Activated gamma-delta T cell (primary cell): Measurements from ENCODE around the gene XRRA1.
A peak's percentile ranks its signal among the peaks of the same experiment; 100 is the strongest.
"Not testable (repeated sequence)": the region's sequence is repeated elsewhere in the genome, so short reads cannot be mapped to it uniquely, and the experiment has no call there.

Source experiments
- DNase-seq: peaks from one replicate; lab custom pipeline; 2025; lab: John Stamatoyannopoulos, UW
- total RNA-seq, 2 donors: gene quantifications; one replicate each; lab custom pipeline; 2026; lab: John Stamatoyannopoulos, UW

XRRA1 gene, protein sequence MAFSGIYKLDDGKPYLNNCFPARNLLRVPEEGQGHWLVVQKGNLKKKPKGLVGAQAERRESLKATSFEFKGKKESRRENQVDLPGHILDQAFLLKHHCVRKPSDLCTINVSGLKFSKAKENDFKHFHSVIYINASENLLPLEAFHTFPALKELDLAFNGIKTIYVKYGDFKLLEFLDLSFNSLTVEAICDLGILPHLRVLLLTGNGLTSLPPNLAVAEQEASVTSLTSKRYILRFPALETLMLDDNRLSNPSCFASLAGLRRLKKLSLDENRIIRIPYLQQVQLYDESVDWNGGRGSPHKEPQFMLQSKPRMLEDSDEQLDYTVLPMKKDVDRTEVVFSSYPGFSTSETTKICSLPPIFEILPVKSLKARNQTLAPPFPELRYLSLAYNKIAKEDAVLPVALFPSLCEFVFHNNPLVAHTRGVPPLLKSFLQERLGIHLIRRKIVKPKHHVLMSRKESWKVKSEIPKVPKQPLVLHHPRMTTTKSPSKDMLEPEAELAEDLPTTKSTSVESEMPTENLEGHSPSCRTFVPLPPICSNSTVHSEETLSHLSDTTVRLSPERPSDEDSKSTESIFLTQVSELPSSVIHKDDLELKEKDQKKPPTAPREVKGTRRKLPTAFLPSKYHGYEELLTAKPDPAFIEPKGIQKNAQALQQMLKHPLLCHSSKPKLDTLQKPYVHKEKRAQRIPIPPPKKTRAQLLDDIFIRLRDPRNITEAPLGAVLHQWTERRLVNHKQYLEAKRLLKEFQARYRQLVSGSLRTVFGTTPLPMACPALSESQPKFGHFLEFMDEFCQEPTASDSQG
- 13.7 to 15.0 reads per million in 2 donors for total RNA-seq

DNA sequence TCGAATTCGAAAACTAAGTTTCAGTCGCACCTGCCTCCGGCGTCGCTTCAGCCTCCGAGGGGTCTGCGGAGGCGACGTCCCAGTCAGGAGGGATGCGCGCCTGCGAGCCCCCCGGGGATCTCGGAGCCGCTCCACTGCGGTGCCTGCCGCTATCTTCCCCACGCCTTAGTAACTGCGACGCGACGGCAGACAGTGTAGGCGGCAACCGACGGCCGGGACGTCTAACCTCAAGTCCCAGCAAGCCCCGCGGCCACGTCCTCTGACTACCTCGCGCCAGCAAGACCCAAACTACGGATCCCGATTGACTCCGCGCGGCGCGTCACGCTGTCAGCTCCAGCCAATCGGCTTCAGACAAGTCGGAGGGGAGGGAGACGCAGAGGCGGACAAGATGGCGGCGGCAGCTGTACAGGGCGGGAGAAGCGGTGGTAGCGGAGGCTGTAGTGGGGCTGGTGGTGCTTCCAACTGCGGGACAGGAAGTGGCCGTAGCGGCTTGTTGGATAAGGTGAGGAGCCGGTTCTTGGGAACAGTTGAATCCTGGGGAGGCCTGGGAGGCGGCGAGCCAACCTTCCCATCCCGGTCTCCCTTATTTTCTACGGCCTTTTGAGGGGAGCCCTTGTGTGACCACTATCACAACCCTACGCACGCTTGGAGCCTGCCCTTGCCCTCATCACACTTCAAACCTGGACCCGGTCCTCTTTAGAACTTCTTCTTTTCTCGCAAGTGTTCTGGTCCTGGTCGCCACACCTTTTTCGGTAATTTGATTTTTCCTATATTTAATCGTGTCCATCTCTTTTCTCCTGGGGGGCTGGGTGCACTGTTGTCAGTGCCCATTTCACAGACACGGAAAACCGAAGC lies at the start of gene XRRA1, which contains the start of gene SPCS2:
XRRA1 (minus strand) TSS at position 194 of the 855 bp plus-strand sequence. CDS start 8,213 bp downstream, outside the sequence.
SPCS2 (plus strand) TSS at position 369 of the 855 bp plus-strand sequence; CDS start at position 389, 20 bp downstream.
- peak; percentile 98 for DNase-seq

DNA sequence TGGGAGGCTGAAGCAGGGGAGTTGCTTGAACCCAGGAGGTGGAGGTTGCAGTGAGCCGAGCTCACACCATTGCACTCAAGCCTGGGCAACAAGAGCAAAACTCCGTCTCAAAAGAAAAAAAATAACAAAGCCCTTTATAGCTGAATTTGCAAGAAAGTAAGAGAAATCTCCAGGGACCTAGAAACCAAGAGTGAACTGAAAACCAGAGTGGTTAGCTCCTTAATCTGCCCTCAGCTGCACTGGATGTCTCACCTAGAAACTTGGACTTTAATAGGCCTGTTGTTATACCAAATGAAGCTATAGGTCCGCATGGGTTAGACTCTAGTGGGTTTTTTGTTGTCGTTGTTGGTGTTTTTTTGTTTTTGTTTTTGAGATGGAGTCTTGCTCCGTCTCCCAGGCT lies 44.0 kb upstream of the XRRA1 start:
- DNase-seq, result no peak

DNA sequence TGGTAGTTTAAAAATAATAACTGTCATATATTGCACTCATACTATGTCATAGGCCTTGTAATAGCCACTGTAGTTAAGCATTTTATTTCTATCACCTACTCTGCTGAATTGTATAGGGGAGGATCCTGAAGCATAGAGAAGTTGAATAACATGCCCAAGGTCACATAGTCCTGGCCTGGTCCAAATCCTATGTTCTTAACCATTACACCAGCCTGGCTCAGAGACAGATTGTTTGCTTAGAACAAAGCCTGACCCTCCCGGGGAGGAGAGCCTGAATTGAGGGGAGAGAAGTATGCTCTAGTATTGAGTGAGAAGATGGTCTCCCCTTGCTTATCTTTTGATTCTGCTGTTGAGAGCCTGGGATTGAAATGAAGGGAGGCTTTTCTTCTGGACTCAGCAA lies 42.0 kb upstream of the XRRA1 start:
- DNase-seq, result no peak

DNA sequence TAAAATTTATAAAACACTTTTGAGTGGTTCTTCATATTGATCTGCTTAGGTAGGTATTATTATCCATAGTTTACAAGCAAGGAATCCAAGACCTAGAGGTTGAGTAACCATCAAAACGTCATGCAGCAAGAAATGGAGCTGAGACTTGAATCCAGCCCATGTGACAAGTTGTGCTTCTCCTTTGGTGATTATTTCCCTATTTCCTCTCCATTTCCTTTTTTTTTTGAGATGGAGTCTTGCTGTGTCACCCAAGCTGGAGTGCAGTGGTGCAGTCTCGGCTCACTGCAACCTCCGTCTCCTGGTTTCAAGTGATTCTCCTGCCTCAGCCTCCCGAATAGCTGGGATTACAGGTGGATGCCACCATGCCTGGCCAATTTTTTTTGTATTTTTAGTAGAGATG lies 41.3 kb upstream of the XRRA1 start:
- DNase-seq, result not testable (repeated sequence)

DNA sequence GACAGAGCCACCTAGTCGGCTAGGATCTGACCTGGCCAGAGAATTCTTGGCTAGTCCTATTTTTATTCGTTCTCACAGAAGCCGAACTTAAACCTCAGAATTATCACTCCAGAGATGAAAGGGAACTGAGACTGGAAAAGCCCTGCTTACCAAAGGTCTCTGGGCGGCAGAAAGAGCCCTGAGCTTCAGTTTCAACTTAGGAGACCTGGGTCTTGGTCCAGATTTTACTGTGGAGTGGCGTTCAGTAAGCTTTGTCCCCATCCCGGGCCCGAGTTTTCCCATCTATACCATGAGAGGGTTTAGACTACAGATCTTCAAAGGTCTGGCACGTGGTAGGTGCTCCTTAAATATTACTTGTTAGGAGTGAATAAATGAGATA lies 40.4 kb upstream of the XRRA1 start:
- DNase-seq, result no peak

DNA sequence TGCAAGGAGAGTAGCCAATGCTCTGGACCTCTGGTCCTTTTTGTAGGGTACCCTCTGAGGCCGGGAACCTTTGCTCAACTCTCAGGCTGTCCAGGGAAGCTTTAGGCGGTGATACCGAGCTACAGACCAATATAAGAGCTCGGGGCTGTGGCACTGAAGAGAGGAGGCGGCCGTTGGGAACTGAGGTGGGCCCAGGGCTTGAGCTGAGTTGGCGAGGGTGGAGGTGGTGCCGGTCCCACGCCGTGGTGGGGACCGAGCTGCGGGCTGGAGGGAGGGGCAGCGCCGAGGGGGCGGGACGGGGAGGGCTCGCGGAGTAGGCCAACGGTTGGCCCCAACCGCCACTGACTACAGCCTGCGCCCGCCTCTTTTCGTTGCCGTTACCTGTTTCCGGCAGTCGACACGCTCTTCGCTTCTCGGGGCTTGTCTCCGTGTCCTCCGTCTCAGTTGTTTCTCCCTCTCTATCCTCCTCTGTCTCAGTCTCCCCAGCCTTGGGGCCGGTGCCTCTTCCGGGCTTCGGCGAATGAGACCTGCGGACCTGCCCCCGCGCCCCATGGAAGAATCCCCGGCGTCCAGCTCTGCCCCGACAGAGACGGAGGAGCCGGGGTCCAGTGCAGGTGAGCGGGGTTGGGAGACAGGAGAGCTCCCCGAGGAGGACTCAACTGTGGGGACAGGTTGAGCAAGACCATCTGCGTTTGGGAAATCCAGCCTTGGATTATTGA lies 39.8 kb upstream of the XRRA1 start, which contains the start of gene NEU3:
NEU3 (plus strand) TSS at position 393 of the 719 bp plus-strand sequence; CDS start at position 521, 128 bp downstream.
- peak; percentile 69 for DNase-seq

DNA sequence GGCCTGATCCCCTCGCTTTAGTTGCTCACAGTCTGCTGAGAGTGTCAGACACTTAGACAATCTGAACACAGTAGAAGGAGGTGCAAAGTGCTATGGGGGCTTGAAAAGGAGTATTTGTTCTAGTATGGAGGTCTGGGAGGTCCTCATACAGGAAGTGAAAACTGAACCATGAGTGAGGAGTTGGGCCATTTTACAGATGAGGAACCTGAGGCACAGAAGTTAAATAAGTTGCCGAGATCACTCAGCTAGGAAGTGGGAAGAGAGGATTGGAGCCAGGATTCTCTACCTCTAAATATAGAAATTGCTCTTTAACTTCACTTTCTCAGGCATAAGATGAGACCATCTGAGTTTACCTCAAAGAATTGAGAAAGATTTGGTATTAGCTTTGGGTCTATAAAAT lies 35.8 kb upstream of the XRRA1 start:
- no peak for DNase-seq

DNA sequence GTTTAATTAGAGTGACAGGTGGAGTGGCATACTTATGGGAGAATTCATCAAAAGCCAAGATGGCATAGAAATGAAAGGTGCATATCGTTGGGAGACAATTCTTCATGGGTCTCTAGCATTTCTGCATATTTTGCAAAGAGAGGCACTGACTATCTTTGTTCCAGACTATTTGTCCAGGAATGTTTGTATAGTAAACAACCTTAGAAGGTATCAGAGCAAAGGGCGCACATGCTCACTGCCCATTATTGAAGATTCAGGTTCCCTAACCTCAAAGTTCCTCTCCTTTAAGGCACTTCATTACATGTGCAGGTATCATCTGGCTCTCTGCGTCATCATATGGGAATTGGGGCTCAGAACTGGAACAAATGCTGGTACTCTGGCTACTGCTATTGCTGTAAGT lies 35.2 kb upstream of the XRRA1 start:
- DNase-seq, result no peak

DNA sequence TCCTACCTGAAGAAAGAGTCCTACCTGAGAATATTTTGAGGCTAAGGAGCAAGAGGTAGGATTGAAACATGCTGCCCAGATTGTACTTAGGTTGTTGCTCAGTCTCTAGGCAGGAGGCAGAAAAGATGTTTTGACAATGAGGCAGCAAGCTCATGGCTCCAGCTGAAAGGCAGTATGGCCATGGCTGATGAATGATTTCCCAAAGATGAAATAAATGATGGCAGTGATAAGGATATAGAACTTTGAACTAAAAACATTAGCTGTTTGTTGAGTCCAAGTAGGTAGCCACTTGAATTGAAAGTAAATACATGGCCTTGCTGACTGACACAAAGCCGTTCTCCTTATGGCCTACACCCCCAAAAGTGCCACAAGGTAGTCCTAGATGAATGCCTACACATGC lies 33.0 kb upstream of the XRRA1 start:
- no peak for DNase-seq

DNA sequence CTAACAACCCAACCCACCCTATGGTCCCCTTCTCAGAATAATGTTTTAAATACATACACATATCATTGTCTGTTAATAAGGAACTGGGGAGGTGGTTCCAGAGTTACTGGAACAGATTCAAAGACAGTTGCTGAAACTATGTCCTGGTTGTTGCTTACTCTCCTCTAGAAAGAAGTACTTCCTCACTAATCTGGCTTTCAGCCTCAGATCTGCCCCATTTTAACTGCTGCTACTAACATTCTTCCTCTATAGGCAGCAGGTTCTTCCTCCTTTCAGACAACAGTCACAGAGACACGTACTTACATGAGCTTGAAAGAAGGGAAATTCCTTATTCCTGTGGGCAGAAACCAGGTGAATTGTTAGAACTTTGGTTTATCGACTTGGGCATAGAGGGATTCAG lies 31.7 kb upstream of the XRRA1 start:
- DNase-seq, result no peak

DNA sequence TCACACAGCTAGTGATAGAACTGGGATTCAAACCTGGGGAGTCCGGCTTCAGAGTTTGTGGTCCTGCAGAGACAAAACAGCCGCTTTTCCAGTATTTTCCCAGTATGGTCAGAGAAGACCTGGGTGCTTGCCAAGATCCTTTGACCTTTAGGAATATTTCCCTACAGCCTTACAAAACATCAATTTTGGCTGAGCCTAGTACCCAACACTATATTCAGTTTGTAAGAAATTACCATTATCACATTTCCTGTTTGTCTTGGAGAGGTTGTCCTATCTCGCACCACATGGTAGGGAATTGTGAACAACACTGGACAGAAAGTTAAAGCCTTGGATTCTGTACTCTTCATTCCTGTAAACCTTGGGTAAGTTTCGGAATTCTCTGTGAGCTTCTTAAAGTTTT lies 29.1 kb upstream of the XRRA1 start:
- DNase-seq, result no peak

DNA sequence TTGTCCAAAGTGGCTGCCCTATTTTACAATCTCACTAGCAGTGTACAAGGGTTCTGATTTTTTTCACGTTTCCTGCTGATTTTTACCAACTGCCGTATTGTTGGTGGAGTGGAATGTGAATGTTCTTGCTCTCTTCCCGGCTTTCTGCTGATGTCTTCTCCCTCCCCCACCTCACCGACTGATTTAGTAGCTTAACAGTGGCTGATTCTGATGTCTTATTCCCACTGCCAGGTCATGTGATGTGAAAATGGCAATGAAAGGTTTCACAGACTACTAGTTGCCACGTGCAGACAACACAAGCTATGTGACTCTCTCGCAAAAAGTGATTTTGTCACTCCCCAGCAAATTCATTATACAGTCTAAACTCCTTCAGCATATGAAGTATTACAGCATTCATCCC lies 22.5 kb upstream of the XRRA1 start:
- no peak for DNase-seq

DNA sequence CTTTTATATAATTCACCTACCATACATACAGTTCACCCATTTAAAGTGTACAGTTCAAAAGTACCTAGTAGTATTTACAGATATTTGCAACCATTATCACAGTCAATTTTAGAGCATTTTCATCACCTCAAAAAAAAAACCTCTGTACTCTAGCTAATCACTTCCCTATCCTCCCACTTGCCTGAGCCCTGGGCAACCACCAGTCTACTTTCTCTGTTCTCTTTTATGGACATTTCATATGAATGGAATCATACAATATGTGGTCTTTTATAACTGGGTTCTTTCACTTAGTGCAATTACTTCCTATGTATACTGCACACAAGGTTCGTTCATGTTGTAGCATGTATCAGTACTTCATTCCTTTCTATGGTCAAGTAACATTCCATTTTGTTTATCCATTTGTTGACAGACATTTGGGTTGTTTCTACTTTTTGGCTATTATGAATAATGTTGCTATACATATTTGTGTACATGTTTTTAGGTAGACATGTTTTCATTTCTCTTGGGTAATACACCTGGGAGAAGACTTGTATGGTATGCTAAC lies 22.0 kb upstream of the XRRA1 start:
- no peak for DNase-seq

DNA sequence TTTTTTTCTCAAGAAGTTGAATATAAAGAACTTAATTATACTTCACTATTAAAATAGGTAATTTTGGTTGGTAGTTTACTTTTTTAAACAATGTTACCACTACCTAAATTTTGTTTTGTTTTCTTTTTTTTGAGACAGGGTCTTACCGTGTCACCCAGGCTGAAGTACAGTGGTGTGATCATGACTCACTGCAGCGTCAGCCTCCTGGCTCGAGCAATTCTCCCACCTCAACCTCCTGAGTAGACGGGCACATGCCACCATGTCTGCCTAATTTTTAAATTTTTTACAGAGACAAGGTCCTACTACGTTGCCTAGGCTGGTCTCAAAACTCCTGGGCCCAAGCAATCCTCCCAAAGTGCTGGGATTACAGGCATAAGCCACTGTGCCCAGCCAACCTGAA lies 17.8 kb upstream of the XRRA1 start:
- DNase-seq, result no peak

DNA sequence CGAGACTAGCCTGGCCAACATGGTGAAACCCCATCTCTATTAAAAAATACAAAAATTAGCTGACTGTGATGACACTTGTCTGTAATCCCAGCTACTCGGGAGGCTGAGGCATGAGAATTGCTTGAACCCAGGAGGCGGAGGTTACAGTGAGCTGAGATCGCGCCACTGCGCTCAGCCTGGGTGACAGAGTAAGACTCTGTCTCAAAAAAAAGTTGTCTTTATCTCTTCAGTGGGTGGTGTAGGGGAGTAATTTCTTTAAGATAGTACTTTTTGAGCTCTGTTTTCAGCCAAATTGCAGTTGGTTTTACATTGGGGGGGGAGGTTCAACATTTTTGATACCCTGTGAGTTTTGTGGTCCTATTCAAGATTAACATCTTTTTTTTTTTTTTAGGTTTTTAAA lies 11.2 kb upstream of the XRRA1 start:
- DNase-seq, result not testable (repeated sequence)

DNA sequence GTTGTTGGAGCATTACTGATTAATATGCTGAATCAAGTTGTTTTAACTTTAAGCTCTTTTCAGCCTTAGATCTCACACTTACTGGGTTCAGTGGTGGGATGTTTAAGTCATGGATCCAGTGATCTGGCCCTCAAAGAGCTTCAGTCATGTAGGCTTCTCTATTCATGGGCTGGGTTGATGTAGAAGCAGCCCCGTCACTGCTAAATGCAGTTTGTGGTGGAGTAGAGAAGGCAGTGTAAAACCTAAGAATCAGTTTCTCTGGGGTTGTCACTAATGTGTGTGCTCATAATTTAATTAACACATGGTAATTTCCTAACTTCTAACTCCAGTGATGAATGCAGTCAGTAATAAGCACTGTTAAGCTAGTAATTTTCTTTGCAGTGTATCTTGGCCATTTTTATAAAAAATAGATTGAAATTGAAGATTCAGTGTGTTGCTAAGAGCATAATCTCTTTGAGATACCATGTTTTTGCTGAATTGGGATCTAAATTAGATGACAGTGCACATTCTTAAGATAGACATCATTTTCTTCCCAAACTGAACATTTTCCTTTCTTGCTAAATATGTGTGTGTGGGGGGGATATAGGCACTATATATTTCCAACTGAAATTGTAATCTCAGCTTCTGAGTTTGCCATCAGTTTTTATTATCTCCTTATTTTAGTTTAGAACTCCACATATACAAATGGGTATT lies 9.2 kb upstream of the XRRA1 start:
- no peak for DNase-seq

DNA sequence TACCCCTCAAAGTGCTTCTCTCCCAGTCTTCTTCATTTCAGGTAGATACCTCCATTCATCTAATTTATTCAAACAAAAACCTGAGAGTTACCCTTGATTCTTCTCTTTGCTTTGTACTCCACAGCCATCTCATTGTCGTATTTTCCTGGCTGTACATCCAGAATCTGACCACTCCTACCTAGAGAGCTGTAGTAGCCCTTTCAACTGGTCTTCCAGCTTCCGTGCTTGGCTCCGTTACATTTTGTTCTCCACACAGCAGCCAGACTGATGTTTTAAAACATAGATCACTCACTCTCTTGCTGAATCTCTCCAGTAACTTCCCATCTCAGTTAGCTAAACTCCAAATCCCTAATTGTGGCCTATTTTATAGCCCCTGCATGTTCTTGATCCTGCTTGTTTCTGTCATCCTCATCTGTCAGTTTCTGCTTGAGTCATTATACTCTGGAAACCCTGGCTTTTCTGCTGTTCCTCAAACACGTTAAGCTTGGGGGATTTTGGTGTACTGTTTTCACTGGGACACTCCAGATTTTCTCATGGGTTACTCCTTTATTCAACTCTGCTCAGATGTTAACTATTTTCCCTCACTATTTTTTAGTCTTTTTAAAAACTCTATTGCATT lies 7.6 kb upstream of the XRRA1 start:
- no peak for DNase-seq

DNA sequence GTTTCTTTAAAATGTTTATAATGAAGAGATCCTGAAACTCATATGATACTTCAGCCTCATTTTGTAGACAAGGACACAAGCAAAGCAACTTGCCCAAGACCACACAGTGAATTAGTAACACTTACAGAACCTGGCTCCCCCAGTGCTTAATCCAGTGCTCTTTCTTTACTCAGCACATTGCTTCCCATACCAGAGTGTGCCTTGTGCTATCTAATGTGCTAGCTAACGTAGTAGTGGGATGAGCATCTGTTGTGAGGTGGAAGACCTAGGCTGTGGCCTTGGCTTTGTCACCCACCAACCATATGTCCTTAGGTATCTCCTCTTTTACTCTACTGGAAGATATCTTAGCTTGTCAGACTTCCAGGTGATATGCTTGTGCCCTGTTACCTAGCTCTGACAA lies 5.3 kb upstream of the XRRA1 start:
- DNase-seq, result no peak

DNA sequence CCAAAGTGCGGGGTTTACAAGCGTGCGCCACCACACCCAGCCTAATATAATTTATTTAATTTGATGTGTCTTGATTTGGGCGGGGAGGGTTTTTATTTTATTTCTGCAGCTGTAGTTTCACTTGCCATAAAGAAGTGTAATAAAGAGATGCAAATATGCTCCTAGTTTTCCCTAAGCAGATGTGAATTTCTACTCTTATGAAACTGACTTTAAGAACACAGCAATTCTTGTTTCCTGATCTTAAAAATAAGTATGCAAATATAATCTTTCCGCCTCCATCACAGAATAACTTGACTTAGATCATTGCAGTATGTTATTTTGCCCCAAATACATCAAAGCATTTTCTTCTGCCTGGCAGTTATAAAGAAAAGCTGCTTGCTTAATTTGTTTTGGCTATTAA lies 4.6 kb upstream of the XRRA1 start:
- DNase-seq, result no peak

DNA sequence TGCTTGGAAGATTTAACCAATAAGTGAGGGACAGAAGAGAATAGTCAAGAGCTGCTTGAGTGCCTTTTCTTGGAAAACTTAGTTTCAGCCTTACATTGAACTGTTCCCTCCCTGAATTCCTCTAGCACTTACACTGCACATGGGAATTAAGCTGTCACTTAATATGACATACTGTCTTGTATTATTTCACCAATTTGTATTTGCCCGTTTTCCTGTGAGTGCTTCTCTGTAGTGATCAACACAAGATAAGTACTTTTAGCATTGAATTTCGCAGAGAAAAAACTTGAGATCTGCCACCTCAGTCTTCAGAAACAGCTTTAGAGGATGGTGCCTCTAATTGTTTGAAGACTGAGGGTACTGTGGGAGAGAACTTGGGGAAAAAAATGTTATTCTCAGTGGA lies 3.9 kb upstream of the XRRA1 start:
- DNase-seq, result no peak
